ENCODE results near the gene GMDS.

The GMDS gene

GRCh38 chr6:1762203-1762602, 483.2 kb downstream of the GMDS start:
- Histone ChIP-seq H3K4me3 (ENCODE audit: low read length) (peak overlapping the region; percentile 10; the same call in 1 of the 2 replicates), H3K27me3 (ENCODE audit: low read depth, low read length) (no peaks in the 10 kb centered on the region), H3K27ac (ENCODE audit: low read length) (peak overlapping the region; percentile 93), H3K79me2 (ENCODE audit: low read length) (no peaks in the 10 kb centered on the region), H4K20me1 (ENCODE audit: insufficient read depth, low read length) (no peaks in the 10 kb centered on the region), H2AFZ (ENCODE audit: low read depth, low read length) (peak overlapping the region; percentile 23), H3K36me3 (replicated peaks; ENCODE audit: low read depth, low read length) (peaks cover 3% of the 10 kb centered on the region), H3K4me1 (ENCODE audit: low read length) (peaks cover 33% of the 10 kb centered on the region), H3K9ac (ENCODE audit: low read length) (peak overlapping the region; percentile 54), H3K4me2 (ENCODE audit: low read length) (peak overlapping the region; percentile 67), H3K9me3 (ENCODE audit: insufficient read depth, low read length) (no peaks in the 10 kb centered on the region)
- TF ChIP-seq EZH2phosphoT487 (IDR thresholded peaks at IDR 0.05; ENCODE audit: low read depth), result no peak
- TF ChIP-seq CTCF (IDR thresholded peaks at IDR 0.05; ENCODE audit: low read depth, low read length), result no peak

- Histone ChIP-seq H3K27ac (ENCODE audit: low read length) (peak overlapping the region; percentile 93), H3K36me3 (replicated peaks; ENCODE audit: low read depth, low read length) (peaks cover 3% of the 10 kb centered on the region), H3K4me1 (ENCODE audit: low read length) (peaks cover 33% of the 10 kb centered on the region), H3K4me2 (ENCODE audit: low read length) (peak overlapping the region; percentile 67; the same call in 1 of the 2 replicates), H3K4me3 (ENCODE audit: low read length) (no peak overlapping the region), H3K27me3 (ENCODE audit: low read depth, low read length) (no peaks in the 10 kb centered on the region), H2AFZ (ENCODE audit: low read depth, low read length) (no peak overlapping the region), H3K79me2 (ENCODE audit: low read length) (no peaks in the 10 kb centered on the region), H3K9me3 (ENCODE audit: insufficient read depth, low read length) (no peaks in the 10 kb centered on the region), H3K9ac (ENCODE audit: low read length) (no peak overlapping the region), H4K20me1 (ENCODE audit: insufficient read depth, low read length) (no peaks in the 10 kb centered on the region)
- TF ChIP-seq CTCF (IDR thresholded peaks at IDR 0.05; ENCODE audit: low read depth, low read length) (no peak), EZH2phosphoT487 (IDR thresholded peaks at IDR 0.05; ENCODE audit: low read depth) (no peak)
Observed at GRCh38 chr6:1761477-1761877, 483.9 kb downstream of the GMDS start.

GRCh38 chr6:1760876-1761275, 484.5 kb downstream of the GMDS start:
- Histone ChIP-seq H3K4me3 (ENCODE audit: low read length) (no peak overlapping the region), H3K27ac (ENCODE audit: low read length) (no peak overlapping the region; the same call in 1 of the 2 replicates), H4K20me1 (ENCODE audit: insufficient read depth, low read length) (no peaks in the 10 kb centered on the region), H3K9ac (ENCODE audit: low read length) (no peak overlapping the region), H3K79me2 (ENCODE audit: low read length) (no peaks in the 10 kb centered on the region), H2AFZ (ENCODE audit: low read depth, low read length) (no peak overlapping the region), H3K36me3 (replicated peaks; ENCODE audit: low read depth, low read length) (peaks cover 3% of the 10 kb centered on the region), H3K9me3 (ENCODE audit: insufficient read depth, low read length) (no peaks in the 10 kb centered on the region), H3K4me2 (ENCODE audit: low read length) (no peak overlapping the region), H3K4me1 (ENCODE audit: low read length) (peaks cover 33% of the 10 kb centered on the region), H3K27me3 (ENCODE audit: low read depth, low read length) (no peaks in the 10 kb centered on the region)
- TF ChIP-seq CTCF (IDR thresholded peaks at IDR 0.05; ENCODE audit: low read depth, low read length) (no peak), EZH2phosphoT487 (IDR thresholded peaks at IDR 0.05; ENCODE audit: low read depth) (no peak)

- no peaks in the 10 kb centered on the region for H3K27me3 ChIP-seq (ENCODE audit: low read depth, low read length)
- H3K9ac ChIP-seq (ENCODE audit: low read length), result no peak overlapping the region
- no peak overlapping the region for H3K4me2 ChIP-seq (ENCODE audit: low read length)
- no peaks in the 10 kb centered on the region for H4K20me1 ChIP-seq (ENCODE audit: insufficient read depth, low read length)
- peaks cover 3% of the 10 kb centered on the region for H3K36me3 ChIP-seq (replicated peaks; ENCODE audit: low read depth, low read length)
- no peak for TF ChIP-seq EZH2phosphoT487 (IDR thresholded peaks at IDR 0.05; ENCODE audit: low read depth)
- no peak for TF ChIP-seq CTCF (IDR thresholded peaks at IDR 0.05; ENCODE audit: low read depth, low read length)
- H2AFZ ChIP-seq (ENCODE audit: low read depth, low read length), result no peak overlapping the region
- H3K9me3 ChIP-seq (ENCODE audit: insufficient read depth, low read length), result no peaks in the 10 kb centered on the region
- H3K27ac ChIP-seq (ENCODE audit: low read length), result no peak overlapping the region
- H3K4me1 ChIP-seq (ENCODE audit: low read length), result peaks cover 33% of the 10 kb centered on the region
- H3K79me2 ChIP-seq (ENCODE audit: low read length), result no peaks in the 10 kb centered on the region
- H3K4me3 ChIP-seq (ENCODE audit: low read length), result no peak overlapping the region
Observed at GRCh38 chr6:1759870-1760269, 485.5 kb downstream of the GMDS start.

Measured in OCI-LY3 (cell line).